Lower leg skin (tissue), 3 donors: ENCODE results near the gene ALDH7A1.

Experiments
- CTCF ChIP-seq, 3 donors: fragments of 450-650 bp; IDR thresholded peaks; one replicate each; pipeline ENCODE4 v1.5.1; 2016; ENCODE audit warnings: antibody characterized with exemption in 3 of 3, mild to moderate bottlenecking in 3 of 3, moderate library complexity in 2 of 3
- POLR2A ChIP-seq, 2 donors: fragments of 450-650 bp; IDR thresholded peaks; one replicate each; pipeline ENCODE4 v1.6.1; 2016 to 2017; ENCODE audit warnings: antibody characterized with exemption in 2 of 2, mild to moderate bottlenecking in 1 of 2, moderate library complexity in 1 of 2

DNA sequence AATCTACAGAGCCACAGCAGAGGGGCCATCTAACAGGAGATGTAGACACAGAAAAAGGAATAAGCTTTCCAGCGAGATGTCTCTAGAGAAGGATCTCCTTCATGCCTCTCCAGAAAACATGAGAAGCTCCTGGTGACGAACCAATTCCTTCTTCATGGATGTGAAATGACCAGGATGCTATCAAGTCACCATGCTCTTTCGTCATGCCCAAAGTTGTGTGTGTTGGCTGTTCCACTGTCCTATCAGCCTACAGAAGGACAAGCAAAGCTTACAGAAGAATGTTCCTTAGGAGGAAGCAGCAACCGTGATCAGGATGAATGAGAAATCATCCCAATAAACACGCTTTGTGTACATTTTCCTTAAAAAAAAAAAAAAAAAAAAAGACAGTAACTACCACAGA, 54.4 kb downstream of the ALDH7A1 start:
- TF ChIP-seq POLR2A (IDR thresholded peaks at IDR 0.05), result no peak
- TF ChIP-seq CTCF (IDR thresholded peaks at IDR 0.05), result no peak
